DOHH2 (cell line): ENCODE measurements around the gene GCSAM.

Experiments
- CTCF ChIP-seq: fragments of 200-600 bp; sonication (generic); IDR thresholded peaks from one replicate; pipeline ENCODE4 v1.5.1; 2014; ENCODE audit warnings: antibody characterized with exemption, mild to moderate bottlenecking, low read depth, low read length; ENCODE audit not compliant: poor library complexity, severe bottlenecking
- EZH2phosphoT487 ChIP-seq: fragments of 200-600 bp; sonication (generic); IDR thresholded peaks from 2 replicates; pipeline ENCODE4 v1.6.1; 2017; ENCODE audit warnings: borderline replicate concordance, mild to moderate bottlenecking, antibody characterized with exemption, low read length, moderate library complexity, mixed read lengths

- TF ChIP-seq CTCF (no peak), EZH2phosphoT487 (no peak)
Measured at GRCh38 chr3:112129925-112130637, 3.0 kb downstream of the GCSAM start.
